Activated CD8-positive, alpha-beta memory T cell treated with anti-CD3 and anti-CD28 coated beads, Interleukin-2, amount 50 U/mL, for 1 hour (primary cell): Measurements from ENCODE around the gene TTC6.

Experiments
- DNase-seq: peaks from one replicate; pipeline ENCODE4 v3.0.0-alpha.2; 2020; ENCODE audit errors: extremely low read depth

The TTC6 gene

DNA sequence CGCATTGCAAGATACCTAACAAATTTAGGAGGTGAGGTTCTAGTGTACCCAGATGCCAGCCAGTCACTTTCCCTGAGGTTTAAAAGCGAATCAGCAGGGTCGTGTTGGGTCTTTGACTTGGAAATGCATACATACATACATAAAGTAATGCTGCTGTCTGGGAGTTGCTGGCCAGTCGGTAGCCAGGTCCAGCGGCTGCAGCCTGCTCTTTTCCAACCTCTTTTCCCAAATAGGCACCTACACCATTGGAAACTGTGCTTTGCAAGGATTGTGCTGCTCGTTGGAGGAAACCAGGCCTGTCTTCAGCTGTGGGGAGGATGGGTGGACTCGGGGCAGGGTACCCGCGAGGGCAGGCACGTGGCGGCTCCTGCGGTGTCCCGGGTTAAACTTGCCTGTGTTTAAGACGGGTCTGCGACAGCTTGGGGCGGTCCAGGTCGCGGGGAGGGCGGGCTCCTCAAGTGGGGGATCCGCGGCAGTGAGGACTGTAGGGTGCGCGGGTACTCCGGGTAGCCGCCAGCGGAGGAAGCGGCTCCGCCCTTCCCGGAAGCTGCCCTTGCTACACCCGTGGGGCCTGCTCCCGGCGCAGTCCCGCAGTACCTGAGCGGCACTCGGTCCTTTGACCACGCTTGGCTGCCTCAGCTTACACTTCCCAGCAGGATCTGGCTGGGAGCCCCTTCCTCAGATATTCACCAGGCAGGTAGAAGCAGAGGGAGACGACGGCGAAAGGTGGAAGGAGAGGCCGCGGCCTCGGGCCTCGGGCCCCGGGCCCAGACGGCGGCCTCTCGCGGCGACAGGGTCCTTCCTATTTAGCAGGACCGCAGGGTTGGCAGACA is 2.7 kb downstream of the TTC6 start:
- DNase-seq, result no peak

DNA sequence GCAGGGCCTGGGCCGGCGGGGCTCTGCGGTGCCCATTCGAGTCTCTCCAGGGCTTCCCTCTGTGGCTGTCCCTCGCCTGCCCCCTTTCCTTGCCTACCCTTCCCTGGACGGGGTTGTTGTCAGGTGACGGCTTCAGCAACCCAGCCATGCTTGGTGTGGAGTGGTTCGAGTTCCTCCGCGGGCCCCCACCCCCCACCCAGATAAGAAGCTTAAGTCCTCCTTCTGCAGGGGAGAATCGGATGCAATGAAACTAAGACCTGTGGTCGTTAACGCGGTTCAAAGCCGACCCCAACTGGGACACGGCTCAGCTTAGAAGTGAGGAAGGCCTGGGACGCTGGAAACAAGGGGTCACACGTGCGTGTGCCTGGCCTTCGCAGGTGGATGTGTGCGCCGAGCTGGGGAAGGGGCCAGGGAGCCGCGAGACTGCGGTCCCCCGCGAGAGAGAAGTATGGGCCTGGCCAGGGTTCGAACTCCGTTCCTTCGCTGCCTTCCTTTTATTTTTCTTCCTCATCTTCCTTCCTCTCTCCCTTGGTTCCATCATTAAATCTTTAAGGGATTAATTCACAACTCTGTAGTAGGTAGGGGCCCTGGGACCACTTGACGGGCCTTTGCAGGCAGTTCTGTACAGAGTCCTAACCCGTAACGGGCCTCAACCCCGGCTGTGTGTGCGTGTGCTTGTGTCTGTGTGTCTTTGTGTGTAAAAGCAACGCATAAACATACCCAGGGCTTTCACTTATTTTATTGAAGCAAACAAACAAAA is 3.5 kb downstream of the TTC6 start:
- no peak for DNase-seq

- DNase-seq, result no peak
These were observed 4.3 kb downstream of the TTC6 start for GRCh38 chr14:37599507-37600368.

DNA sequence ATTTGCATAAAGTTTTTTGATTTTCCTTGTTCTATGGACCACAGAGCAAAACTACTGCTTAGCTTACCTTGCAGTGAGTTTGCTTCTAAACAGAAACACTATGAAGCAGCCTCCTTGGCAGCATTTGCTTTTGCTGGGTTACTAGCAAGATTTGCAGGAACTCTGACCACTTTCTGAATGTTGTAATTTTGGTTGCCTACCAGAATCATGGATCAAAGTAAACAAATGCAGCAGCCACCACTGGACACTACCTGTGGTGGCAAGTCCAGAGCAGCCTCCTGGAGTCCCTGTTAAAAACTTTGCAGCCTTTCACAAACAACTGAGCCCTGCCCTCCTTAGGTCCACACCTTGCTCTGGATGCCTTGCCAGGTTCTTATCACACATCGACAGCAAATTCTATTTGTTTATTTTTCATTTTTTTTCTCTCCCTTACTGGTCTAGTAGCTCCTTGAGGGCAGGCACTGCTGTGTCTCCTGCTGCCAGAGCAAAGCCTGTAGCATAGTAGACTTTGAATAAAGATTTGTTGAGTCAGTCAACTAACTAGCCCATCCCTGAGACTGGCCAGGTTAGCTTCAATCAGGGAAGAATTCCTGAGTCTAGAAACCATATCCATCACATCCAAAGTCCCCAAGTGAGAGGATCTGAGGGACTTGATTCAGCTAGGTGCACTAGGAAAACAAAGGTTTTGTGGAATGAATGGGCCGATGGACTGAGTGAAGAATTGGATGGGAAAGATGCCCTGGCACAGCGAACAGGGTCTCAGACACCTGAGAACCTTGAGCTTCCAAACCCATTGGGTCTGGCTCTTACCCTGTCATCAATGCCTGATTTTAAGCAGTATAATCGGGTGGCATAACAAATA is 5.7 kb downstream of the TTC6 start:
- no peak for DNase-seq

DNA sequence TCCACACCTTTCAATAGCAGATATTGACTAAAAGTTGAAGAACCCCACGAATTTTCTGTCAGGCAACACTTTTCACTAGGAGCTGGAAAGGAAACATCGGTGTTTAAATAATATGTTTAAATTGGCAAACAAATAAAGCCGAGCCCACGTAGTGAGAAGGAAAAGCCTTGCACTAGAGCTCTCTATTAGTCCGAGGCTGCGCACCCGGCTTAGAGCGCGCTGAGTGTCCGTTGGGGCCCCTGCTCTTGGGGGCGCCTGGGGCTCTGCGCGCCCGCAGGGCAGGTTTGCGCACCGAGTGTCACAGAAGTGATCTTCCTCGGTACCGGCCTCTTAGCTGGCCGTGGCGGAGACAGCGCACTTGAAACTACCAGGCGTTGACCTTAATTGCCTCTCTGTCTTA is 6.4 kb downstream of the TTC6 start:
- DNase-seq, result no peak

DNA sequence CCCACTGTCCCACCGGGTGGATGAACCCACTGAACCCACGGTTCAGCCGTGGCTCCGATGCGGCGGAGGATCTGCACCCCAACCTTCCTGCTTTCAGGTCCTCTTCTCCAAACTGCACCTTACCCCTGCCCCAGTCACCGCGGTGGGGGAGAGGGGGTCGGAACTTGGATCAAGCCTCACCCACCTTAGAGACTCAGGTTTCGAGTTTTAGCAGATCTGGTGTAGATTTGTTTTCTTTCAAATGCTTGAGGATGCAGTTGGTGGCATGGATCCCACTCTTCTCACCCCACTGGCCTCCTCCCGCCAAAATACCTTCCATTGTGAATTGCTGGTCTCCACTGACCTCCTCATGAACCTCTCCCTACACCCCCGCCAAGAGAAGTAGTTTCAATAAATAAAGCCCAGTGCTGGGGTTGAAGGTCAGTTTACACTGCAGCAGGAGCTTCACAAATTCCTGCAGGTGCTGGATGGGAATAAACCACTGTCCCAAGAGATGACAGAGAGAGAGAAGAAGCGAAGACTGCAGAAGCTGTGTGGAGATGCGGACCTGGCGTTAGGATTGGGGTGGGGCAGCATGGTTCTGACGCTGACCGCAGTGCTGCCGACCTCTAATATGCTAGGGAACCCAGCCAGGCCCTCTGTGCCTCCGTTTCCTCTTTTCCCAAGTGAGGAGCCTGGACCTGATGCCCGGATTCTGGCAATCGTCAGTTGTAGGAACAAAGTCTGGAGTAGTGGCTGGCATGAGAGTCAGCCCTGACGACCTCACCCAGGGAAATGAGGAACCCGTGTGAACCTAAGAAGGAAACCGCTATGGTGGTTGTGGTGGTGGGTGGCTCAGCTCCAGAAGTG is 7.4 kb downstream of the TTC6 start:
- DNase-seq, result no peak

GRCh38 chr14:37603688-37604251 is 8.3 kb downstream of the TTC6 start:
- DNase-seq, result no peak

GRCh38 chr14:37606678-37607077 is 11.2 kb downstream of the TTC6 start:
- no peak for DNase-seq

GRCh38 chr14:37608649-37609048 is 13.2 kb downstream of the TTC6 start:
- no peak for DNase-seq

- no peak for DNase-seq
These were observed 15.6 kb downstream of the TTC6 start for GRCh38 chr14:37610945-37611523.

DNA sequence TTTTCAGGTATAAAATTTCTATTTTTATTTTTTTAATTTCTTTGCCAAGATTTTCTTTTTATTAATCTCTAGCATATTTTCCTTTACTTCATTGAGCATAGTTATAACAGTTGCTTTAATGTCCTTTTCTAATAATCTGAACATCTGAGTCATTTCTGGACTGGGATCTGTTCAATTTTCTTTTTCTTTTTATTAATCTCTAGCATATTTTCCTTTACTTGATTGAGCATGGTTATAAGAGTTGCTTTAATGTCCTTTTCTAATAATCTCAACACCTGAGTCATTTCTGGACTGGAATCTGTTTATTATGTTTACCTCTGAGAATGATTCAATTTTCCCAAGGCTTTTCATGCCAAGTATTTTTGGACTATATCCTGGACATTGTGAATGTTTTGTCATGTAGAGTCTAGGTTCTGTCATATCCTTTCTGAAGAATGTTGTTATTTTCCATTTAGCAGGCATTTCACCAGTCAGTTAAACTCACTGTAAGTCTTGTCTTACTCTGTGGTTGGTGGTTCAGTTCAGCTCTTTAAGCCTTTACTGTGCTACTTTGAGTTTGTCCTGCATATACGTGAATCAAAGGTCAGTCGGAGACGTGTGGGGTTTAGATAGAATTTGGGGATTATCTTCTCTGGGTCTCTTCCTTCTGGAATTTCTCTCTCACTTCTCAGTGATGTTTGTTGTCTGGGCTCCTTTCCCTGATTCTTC is 20.3 kb downstream of the TTC6 start:
- no peak for DNase-seq

DNA sequence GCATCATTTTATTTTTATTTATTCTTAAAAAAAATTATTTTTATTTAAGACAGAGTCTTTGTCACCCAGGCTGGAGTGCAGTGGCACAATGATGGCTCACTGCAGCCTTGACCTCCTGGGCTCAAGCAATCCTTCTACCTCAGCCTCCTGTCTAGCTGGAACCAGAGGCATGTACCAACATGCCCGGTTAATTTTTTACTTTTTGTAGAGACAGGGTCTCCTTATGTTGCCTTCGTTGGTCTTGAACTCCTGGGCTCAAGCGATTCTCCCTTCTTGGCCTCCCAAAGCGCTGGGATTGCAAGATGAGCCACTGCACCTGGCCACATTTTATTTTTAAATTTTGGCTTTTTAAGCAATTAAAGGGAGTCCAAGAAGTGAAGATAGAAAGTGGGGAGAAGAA is 21.4 kb downstream of the TTC6 start:
- DNase-seq, result no peak

DNA sequence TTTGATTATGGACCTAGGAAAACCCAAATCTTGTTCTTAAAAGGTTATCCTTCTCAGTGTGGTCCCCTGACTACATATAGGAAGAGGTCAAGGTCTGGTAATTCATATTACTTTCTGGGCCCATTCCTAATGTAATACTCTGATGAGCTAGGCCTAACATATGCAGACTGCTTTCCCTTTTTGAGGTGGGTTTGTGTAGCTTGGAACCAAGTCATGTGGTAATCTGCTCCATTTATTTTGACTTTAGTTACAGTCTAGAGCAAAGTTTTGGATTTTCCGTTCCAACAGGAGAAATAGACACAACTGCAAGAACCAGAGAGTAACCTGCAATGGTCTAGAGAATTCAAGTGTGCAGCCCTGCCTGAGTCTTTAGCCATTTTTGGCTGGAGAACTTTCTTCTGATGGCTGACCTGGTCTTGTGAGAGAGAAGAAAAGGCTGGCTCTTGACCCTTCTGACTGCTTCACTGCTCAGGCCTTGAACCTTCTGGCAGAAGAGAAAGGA is 22.5 kb downstream of the TTC6 start:
- DNase-seq, result no peak

DNA sequence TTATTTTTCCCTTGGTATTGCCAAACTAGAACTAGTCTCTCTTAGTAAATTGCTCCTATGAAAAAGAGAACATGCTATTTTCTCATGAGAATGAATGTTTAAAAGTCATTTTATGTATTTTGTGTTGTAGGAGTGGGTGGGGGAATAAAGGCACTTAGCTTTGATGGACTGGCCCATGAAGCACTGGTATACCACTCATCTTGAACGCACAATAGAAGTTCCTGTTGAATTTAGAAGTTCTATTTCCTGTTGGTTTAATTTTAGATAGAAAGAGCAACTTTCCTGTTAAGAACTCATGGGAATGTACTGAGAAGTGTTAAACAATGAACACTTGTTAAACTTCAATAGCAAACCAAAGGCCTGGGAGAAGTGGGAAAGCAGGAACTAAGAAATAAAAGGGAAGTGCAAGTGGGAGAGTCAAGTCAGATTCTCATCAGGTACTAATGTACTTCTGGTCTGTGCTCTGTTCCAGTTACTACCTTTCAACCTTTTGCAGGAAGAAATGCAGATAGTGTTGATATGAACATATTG is 23.1 kb downstream of the TTC6 start:
- no peak for DNase-seq

DNA sequence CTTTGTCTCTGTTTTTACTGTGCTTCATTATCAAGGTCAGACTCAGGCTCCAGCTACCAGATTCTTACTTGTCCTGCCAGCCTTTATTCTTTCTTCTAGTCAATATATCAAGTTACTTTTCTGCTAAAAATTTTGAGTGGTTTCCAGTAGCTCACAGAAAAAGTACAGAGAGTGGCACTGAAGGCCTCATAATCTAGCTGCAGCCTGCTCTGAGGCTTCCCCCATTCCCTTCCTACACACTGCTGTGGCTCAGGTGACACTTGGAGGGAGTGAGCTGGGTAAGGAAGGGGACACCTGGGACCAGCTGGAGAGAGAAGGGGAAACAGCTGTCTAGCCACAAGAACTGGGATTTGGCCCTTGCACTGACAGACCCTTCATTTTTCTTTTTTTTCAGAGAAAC is 25.4 kb downstream of the TTC6 start:
- DNase-seq, result no peak

GRCh38 chr14:37622231-37622923 is 26.9 kb downstream of the TTC6 start:
- DNase-seq, result no peak

- no peak for DNase-seq
These were observed 28.1 kb downstream of the TTC6 start for GRCh38 chr14:37623426-37623951.

DNA sequence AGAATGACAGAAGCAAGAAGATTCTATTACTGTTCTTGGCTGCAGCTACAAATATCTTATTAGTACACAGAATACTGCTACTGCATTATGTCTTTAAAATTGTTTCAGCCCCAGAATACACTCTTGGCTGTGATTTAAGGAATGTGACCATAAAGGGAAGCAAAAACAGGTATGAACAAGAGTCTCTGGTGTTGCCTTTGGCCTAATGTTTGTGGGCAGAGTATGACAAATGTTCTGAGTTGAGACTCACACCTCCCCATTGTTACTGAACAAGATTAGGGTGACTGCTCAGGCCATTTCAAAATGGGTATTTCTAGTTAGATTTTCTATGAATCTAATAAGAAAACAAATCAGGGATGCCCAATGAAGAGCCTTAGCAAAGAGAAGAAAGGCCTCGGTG is 28.5 kb downstream of the TTC6 start:
- no peak for DNase-seq
